ENCODE data around the gene PLAAT4. TPM values are rescaled to one million over a fixed set of nuclear protein-coding genes. Genes with fewer than 3 reads are reported as not detected.
"Not testable (repeated sequence)": the region's sequence is repeated elsewhere in the genome, so short reads cannot be mapped to it uniquely, and the experiment has no call there.

Gene PLAAT4
- total RNA-seq, 1 experiment from 2014 or later, result 3.5 TPM

GRCh38 chr11:63537293-63538101, 889 bp downstream of the PLAAT4 start:
- no peak overlapping the region for H2BK12ac ChIP-seq (ENCODE audit: insufficient read length, low read depth, low read length)
- no peak overlapping the region for H3K18ac ChIP-seq (ENCODE audit: insufficient read length, low read depth, low read length)
- peaks cover 6% of the 10 kb centered on the region; the same call in 1 of the 2 replicates for H3K4me1 ChIP-seq (ENCODE audit: insufficient read depth, low read length)
- Mint-ChIP-seq H3K36me3 (ENCODE audit: insufficient read depth in 1 of 3, low read depth in 3 of 3) (no peaks in the 10 kb centered on the region), H3K4me1 (peaks cover 35 to 39% of the 10 kb centered on the region in 2 experiments), H3K9me3 (peaks cover 3 to 5% of the 10 kb centered on the region in 2 experiments; a peak in 4 of 5 replicates), H3K4me3 (no peak overlapping the region), H3K27ac (peak overlapping the region in 1 of 3 experiments; percentile 50; a peak in 2 of 7 replicates), H3K27me3 (ENCODE audit: low read depth) (no peaks in the 10 kb centered on the region; the same call in 1 of the 2 replicates)
- H3T11ph ChIP-seq (ENCODE audit: low read length), result no peak overlapping the region
- H3K4me2 ChIP-seq (ENCODE audit: insufficient read depth, insufficient read length, low read length), result no peak overlapping the region
- H4K20me1 ChIP-seq (ENCODE audit: control insufficient read depth, insufficient read depth, insufficient read length), result no peaks in the 10 kb centered on the region
- no peak for TF ChIP-seq CTCF (conservative IDR thresholded peaks at IDR 0.05)
- H3K23ac ChIP-seq (ENCODE audit: insufficient read length, low read depth, low read length), result no peak overlapping the region
- H2BK120ac ChIP-seq (ENCODE audit: low read depth, low read length, poor library complexity, severe bottlenecking), result no peak overlapping the region
- 0 out of 2 replicates have a peak, but pooled peaks cover 2% of the 10 kb centered on the region for H3K27me3 ChIP-seq (ENCODE audit: insufficient read depth, low read length)
- no peaks in the 10 kb centered on the region for H3K23me2 ChIP-seq (ENCODE audit: insufficient read length, low read depth, low read length, poor library complexity, severe bottlenecking)
- no peak for DNase-seq
- no peak overlapping the region for H3K4ac ChIP-seq (ENCODE audit: low read depth, low read length)
- WGBS (ENCODE audit: extremely low coverage, insufficient read length, low lambda C conversion rate), result no CpG with 5 or more reads among the region's 8 CpGs
- no peak overlapping the region for H3K27ac ChIP-seq (ENCODE audit: insufficient read length, low read depth, low read length)
- H2AFZ ChIP-seq (ENCODE audit: low read length), result no peak overlapping the region
- H4K8ac ChIP-seq (replicated peaks; ENCODE audit: insufficient read length, low read depth, low read length), result no peak overlapping the region
- no peak overlapping the region for H4K5ac ChIP-seq (ENCODE audit: insufficient read length, low read depth, low read length)
- no peaks in the 10 kb centered on the region for H3K79me2 ChIP-seq (ENCODE audit: insufficient read depth, low read length)
- no peak overlapping the region for H2BK15ac ChIP-seq (ENCODE audit: low read depth, low read length)
- no peak overlapping the region; the same call in 1 of the 2 replicates for H3K14ac ChIP-seq (ENCODE audit: insufficient read depth, low read length)
- H4K91ac ChIP-seq (ENCODE audit: insufficient read length, low read depth, low read length), result no peak overlapping the region
- no peak overlapping the region for H2AK5ac ChIP-seq (ENCODE audit: insufficient read length, low read length)
- H3K9ac ChIP-seq (ENCODE audit: extremely low read depth, insufficient read length, low read length), result no peak overlapping the region
- H2BK20ac ChIP-seq (ENCODE audit: low read depth, low read length, poor library complexity, severe bottlenecking), result no peak overlapping the region
- H3K9me3 ChIP-seq (ENCODE audit: control insufficient read depth, low read depth, low read length), result no peaks in the 10 kb centered on the region
- no peak overlapping the region for H3K56ac ChIP-seq (ENCODE audit: insufficient read length, low read depth, low read length)
- no peak overlapping the region for H2BK5ac ChIP-seq (ENCODE audit: insufficient read length, low read length)
- H3K79me1 ChIP-seq (ENCODE audit: insufficient read depth, low read depth, low read length, poor library complexity, severe bottlenecking), result no peaks in the 10 kb centered on the region

GRCh38 chr11:63542506-63542905, 5.9 kb downstream of the PLAAT4 start:
- H3K56ac ChIP-seq (ENCODE audit: insufficient read length, low read depth, low read length); H2BK5ac ChIP-seq (ENCODE audit: insufficient read length, low read length); H3K27me3 ChIP-seq (ENCODE audit: insufficient read depth, low read length); H3K23me2 ChIP-seq (ENCODE audit: insufficient read length, low read depth, low read length, poor library complexity, severe bottlenecking); H3K9ac ChIP-seq (ENCODE audit: extremely low read depth, insufficient read length, low read length); H2BK120ac ChIP-seq (ENCODE audit: low read depth, low read length, poor library complexity, severe bottlenecking); H3K14ac ChIP-seq (ENCODE audit: insufficient read depth, low read length); H3K9me3 ChIP-seq (ENCODE audit: control insufficient read depth, low read depth, low read length); H3K18ac ChIP-seq (ENCODE audit: insufficient read length, low read depth, low read length); H3K23ac ChIP-seq (ENCODE audit: insufficient read length, low read depth, low read length); H4K5ac ChIP-seq (ENCODE audit: insufficient read length, low read depth, low read length); H3T11ph ChIP-seq (ENCODE audit: low read length); H3K4ac ChIP-seq (ENCODE audit: low read depth, low read length); H3K27ac ChIP-seq (ENCODE audit: insufficient read length, low read depth, low read length); H3K4me1 ChIP-seq (ENCODE audit: insufficient read depth, low read length); H4K91ac ChIP-seq (ENCODE audit: insufficient read length, low read depth, low read length); H3K27ac Mint-ChIP-seq; H3K79me2 ChIP-seq (ENCODE audit: insufficient read depth, low read length); H3K4me3 Mint-ChIP-seq; H2BK15ac ChIP-seq (ENCODE audit: low read depth, low read length); H3K9me3 Mint-ChIP-seq; H2AK5ac ChIP-seq (ENCODE audit: insufficient read length, low read length); H2BK20ac ChIP-seq (ENCODE audit: low read depth, low read length, poor library complexity, severe bottlenecking); H3K27me3 Mint-ChIP-seq (ENCODE audit: low read depth); H3K36me3 Mint-ChIP-seq (ENCODE audit: insufficient read depth in 1 of 3, low read depth in 3 of 3); H2AFZ ChIP-seq (ENCODE audit: low read length); H2BK12ac ChIP-seq (ENCODE audit: insufficient read length, low read depth, low read length); H3K4me2 ChIP-seq (ENCODE audit: insufficient read depth, insufficient read length, low read length); H3K79me1 ChIP-seq (ENCODE audit: insufficient read depth, low read depth, low read length, poor library complexity, severe bottlenecking); H4K20me1 ChIP-seq (ENCODE audit: control insufficient read depth, insufficient read depth, insufficient read length); DNase-seq; H4K8ac ChIP-seq (replicated peaks; ENCODE audit: insufficient read length, low read depth, low read length): not testable (repeated sequence)
- WGBS (ENCODE audit: extremely low coverage, insufficient read length, low lambda C conversion rate), result no CpG with 5 or more reads among the region's 2 CpGs
- peaks cover 14 to 16% of the 10 kb centered on the region in 2 experiments for H3K4me1 Mint-ChIP-seq

Measured in H9 (cell line).